HEK293 (cell line): ENCODE results near the gene MAGED2.

ENCODE experiments used
- HOXC10 ChIP-seq: sonication (generic); formaldehyde crosslinking; IDR thresholded peaks from 2 replicates; pipeline ENCODE4 v1.8.1; 2023; ENCODE audit warnings: mild to moderate bottlenecking, missing genetic modification reagents
- SALL2 ChIP-seq: fragments of 450-650 bp; formaldehyde crosslinking; IDR thresholded peaks from 2 replicates; pipeline ENCODE4 v1.5.0; 2017; ENCODE audit warnings: missing biosample characterization, mild to moderate bottlenecking, missing genetic modification characterization, borderline replicate concordance
- SP3 ChIP-seq: fragments of 450-650 bp; formaldehyde crosslinking; IDR thresholded peaks from 2 replicates; pipeline ENCODE4 v1.5.1; 2016; ENCODE audit warnings: missing biosample characterization, missing genetic modification characterization
- ZBTB17 ChIP-seq: fragments of 450-650 bp; formaldehyde crosslinking; IDR thresholded peaks from 2 replicates; pipeline ENCODE4 v1.5.1; 2016; ENCODE audit warnings: missing biosample characterization, missing genetic modification characterization
- ZBTB8A ChIP-seq: fragments of 450-650 bp; formaldehyde crosslinking; IDR thresholded peaks from 2 replicates; pipeline ENCODE4 v1.5.1; 2016; ENCODE audit warnings: missing biosample characterization, missing genetic modification characterization
- ZNF10 ChIP-seq: fragments of 450-650 bp; formaldehyde crosslinking; IDR thresholded peaks from 2 replicates; pipeline ENCODE4 v1.5.1; 2017; ENCODE audit warnings: missing biosample characterization, missing genetic modification characterization
- ZNF121 ChIP-seq: fragments of 450-650 bp; formaldehyde crosslinking; IDR thresholded peaks from 2 replicates; pipeline ENCODE4 v1.5.1; 2016; ENCODE audit warnings: missing biosample characterization, missing genetic modification characterization
- ZNF146 ChIP-seq: fragments of 450-650 bp; formaldehyde crosslinking; IDR thresholded peaks from 2 replicates; pipeline ENCODE4 v1.5.1; 2016; ENCODE audit warnings: missing biosample characterization, missing genetic modification characterization
- ZNF155 ChIP-seq: fragments of 450-650 bp; formaldehyde crosslinking; IDR thresholded peaks from 2 replicates; pipeline ENCODE4 v1.5.1; 2016; ENCODE audit warnings: missing biosample characterization, missing genetic modification characterization
- ZNF174 ChIP-seq: fragments of 450-650 bp; formaldehyde crosslinking; IDR thresholded peaks from 2 replicates; pipeline ENCODE4 v1.5.0; 2017; ENCODE audit warnings: missing biosample characterization, mild to moderate bottlenecking, missing genetic modification characterization
- ZNF366 ChIP-seq: fragments of 450-650 bp; formaldehyde crosslinking; conservative IDR thresholded peaks from 2 replicates; pipeline ENCODE4 v1.5.1; 2016; ENCODE audit warnings: missing biosample characterization, missing genetic modification characterization
- ZNF555 ChIP-seq: fragments of 450-650 bp; formaldehyde crosslinking; conservative IDR thresholded peaks from 2 replicates; pipeline ENCODE4 v1.5.1; 2017; ENCODE audit warnings: missing biosample characterization, mild to moderate bottlenecking, missing genetic modification characterization, inconsistent platforms
- ZNF610 ChIP-seq: fragments of 450-650 bp; formaldehyde crosslinking; IDR thresholded peaks from 2 replicates; pipeline ENCODE4 v1.5.1; 2016; ENCODE audit warnings: missing biosample characterization, missing genetic modification characterization, borderline replicate concordance
- ZNF623 ChIP-seq: fragments of 450-650 bp; formaldehyde crosslinking; IDR thresholded peaks from 2 replicates; pipeline ENCODE4 v1.5.1; 2016; ENCODE audit warnings: missing biosample characterization, missing genetic modification characterization
- ZNF626 ChIP-seq: fragments of 450-650 bp; sonication (Bioruptor Pico); formaldehyde crosslinking; IDR thresholded peaks from 2 replicates; pipeline ENCODE4 v1.5.1; 2018; ENCODE audit warnings: missing biosample characterization, missing genetic modification characterization, inconsistent platforms
- ZNF629 ChIP-seq: fragments of 450-650 bp; formaldehyde crosslinking; IDR thresholded peaks from 2 replicates; pipeline ENCODE4 v1.5.1; 2017; ENCODE audit warnings: missing biosample characterization, missing genetic modification characterization
- ZNF660 ChIP-seq: fragments of 450-650 bp; IDR thresholded peaks from 2 replicates; pipeline ENCODE4 v1.5.1; 2018; ENCODE audit warnings: missing biosample characterization, mild to moderate bottlenecking, missing genetic modification characterization
- ZNF701 ChIP-seq: fragments of 450-650 bp; formaldehyde crosslinking; IDR thresholded peaks from 2 replicates; pipeline ENCODE4 v1.5.1; 2016; ENCODE audit warnings: missing biosample characterization, missing genetic modification characterization
- ZNF830 ChIP-seq: fragments of 450-650 bp; IDR thresholded peaks from 2 replicates; pipeline ENCODE4 v1.5.0; 2018; ENCODE audit warnings: missing biosample characterization, missing genetic modification characterization, low read depth, mild to moderate bottlenecking, moderate library complexity
- ZNF837 ChIP-seq: fragments of 450-650 bp; formaldehyde crosslinking; IDR thresholded peaks from 2 replicates; pipeline ENCODE4 v1.5.1; 2016; ENCODE audit warnings: missing biosample characterization, missing genetic modification characterization
- TF ChIP-seq, protein P1 (sequence below): fragments of 450-650 bp; formaldehyde crosslinking; optimal IDR thresholded peaks from 2 replicates; pipeline ENCODE3; 2016; ENCODE audit warnings: missing biosample characterization, mild to moderate bottlenecking, missing genetic modification characterization
- TF ChIP-seq, protein P2 (sequence below): fragments of 450-650 bp; formaldehyde crosslinking; IDR thresholded peaks from 2 replicates; pipeline ENCODE4 v1.5.1; 2016; ENCODE audit warnings: missing biosample characterization, missing genetic modification characterization
- TF ChIP-seq, protein P3 (sequence below): IDR thresholded peaks from 2 replicates; pipeline ENCODE4 v1.6.1; 2011; ENCODE audit warnings: mild to moderate bottlenecking, low read depth, low read length, borderline replicate concordance
- TF ChIP-seq, protein P4 (sequence below): fragments of 450-650 bp; formaldehyde crosslinking; IDR thresholded peaks from 2 replicates; pipeline ENCODE4 v1.5.1; 2016; ENCODE audit warnings: missing biosample characterization, missing genetic modification characterization
- TF ChIP-seq, protein P5 (sequence below): fragments of 450-650 bp; IDR thresholded peaks from 2 replicates; pipeline ENCODE4 v1.5.1; 2018; ENCODE audit warnings: missing biosample characterization, mild to moderate bottlenecking, missing genetic modification characterization
- TF ChIP-seq, protein P6 (sequence below): fragments of 450-650 bp; formaldehyde crosslinking; IDR thresholded peaks from 2 replicates; pipeline ENCODE4 v1.5.0; 2017; ENCODE audit warnings: missing biosample characterization, missing genetic modification characterization, borderline replicate concordance
- TF ChIP-seq, protein P7 (sequence below): fragments of 450-650 bp; formaldehyde crosslinking; IDR thresholded peaks from 2 replicates; pipeline ENCODE4 v1.5.1; 2016; ENCODE audit warnings: missing biosample characterization, missing genetic modification characterization

The MAGED2 gene

DNA sequence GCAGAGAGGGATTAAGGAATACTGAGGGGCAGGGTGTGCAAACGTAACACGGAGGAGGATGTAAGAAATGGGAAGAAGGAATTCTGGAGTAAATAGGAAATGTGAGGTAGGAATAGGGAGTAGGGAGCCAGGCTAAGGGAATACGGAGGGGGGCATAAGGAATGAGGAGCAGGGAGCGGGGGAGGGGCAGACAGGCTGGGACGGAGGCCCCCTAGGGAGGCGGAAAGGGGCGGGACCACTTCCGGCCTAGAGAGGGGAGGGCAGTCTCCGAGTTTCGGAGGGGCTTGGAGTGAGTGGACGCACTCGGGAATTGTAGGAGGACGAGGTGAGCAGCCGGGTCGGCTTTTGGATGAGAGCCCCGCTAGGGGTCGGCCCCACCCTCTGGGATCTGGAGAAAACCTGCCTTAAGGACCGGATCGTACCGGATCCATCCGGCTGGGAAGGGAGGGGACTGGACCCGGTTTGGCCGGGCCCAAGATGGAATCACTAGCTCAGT, 612 bp downstream of the MAGED2 start (continued):
- TF ChIP-seq, protein P1, sequence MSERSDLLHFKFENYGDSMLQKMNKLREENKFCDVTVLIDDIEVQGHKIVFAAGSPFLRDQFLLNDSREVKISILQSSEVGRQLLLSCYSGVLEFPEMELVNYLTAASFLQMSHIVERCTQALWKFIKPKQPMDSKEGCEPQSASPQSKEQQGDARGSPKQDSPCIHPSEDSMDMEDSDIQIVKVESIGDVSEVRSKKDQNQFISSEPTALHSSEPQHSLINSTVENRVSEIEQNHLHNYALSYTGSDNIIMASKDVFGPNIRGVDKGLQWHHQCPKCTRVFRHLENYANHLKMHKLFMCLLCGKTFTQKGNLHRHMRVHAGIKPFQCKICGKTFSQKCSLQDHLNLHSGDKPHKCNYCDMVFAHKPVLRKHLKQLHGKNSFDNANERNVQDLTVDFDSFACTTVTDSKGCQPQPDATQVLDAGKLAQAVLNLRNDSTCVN (tag by site-specific recombination), result peak; percentile 13
- TF ChIP-seq SP3 (tag by site-specific recombination) (no peak), ZNF830 (tag by site-specific recombination) (no peak), ZNF660 (tag by site-specific recombination) (no peak), ZNF174 (tag by site-specific recombination) (no peak), ZNF366 (peak; percentile 58; the same call in 1 of the 2 replicates), ZNF610 (tag by site-specific recombination) (0 out of 2 replicates have a peak, but pooled peaks have one; percentile 8), ZNF155 (no peak), ZBTB17 (tag by site-specific recombination) (peak; percentile 97), ZNF121 (tag by site-specific recombination) (no peak), ZNF146 (tag by site-specific recombination) (no peak), ZNF623 (tag by site-specific recombination) (no peak), ZNF626 (tag by site-specific recombination) (no peak), ZNF555 (tag by site-specific recombination) (no peak), ZNF837 (tag by site-specific recombination) (no peak), ZNF629 (peak; percentile 48), SALL2 (no peak), HOXC10 (CRISPR knock-in tag) (no peak), ZNF10 (tag by site-specific recombination) (no peak), ZBTB8A (tag by site-specific recombination) (no peak; the same call in none of the 2 replicates), ZNF701 (tag by site-specific recombination) (no peak)
- TF ChIP-seq, protein P2, sequence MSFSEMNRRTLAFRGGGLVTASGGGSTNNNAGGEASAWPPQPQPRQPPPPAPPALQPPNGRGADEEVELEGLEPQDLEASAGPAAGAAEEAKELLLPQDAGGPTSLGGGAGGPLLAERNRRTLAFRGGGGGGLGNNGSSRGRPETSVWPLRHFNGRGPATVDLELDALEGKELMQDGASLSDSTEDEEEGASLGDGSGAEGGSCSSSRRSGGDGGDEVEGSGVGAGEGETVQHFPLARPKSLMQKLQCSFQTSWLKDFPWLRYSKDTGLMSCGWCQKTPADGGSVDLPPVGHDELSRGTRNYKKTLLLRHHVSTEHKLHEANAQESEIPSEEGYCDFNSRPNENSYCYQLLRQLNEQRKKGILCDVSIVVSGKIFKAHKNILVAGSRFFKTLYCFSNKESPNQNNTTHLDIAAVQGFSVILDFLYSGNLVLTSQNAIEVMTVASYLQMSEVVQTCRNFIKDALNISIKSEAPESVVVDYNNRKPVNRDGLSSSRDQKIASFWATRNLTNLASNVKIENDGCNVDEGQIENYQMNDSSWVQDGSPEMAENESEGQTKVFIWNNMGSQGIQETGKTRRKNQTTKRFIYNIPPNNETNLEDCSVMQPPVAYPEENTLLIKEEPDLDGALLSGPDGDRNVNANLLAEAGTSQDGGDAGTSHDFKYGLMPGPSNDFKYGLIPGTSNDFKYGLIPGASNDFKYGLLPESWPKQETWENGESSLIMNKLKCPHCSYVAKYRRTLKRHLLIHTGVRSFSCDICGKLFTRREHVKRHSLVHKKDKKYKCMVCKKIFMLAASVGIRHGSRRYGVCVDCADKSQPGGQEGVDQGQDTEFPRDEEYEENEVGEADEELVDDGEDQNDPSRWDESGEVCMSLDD, result peak; percentile 69; the same call in 1 of the 2 replicates
- TF ChIP-seq, protein P3, sequence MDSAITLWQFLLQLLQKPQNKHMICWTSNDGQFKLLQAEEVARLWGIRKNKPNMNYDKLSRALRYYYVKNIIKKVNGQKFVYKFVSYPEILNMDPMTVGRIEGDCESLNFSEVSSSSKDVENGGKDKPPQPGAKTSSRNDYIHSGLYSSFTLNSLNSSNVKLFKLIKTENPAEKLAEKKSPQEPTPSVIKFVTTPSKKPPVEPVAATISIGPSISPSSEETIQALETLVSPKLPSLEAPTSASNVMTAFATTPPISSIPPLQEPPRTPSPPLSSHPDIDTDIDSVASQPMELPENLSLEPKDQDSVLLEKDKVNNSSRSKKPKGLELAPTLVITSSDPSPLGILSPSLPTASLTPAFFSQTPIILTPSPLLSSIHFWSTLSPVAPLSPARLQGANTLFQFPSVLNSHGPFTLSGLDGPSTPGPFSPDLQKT, result no peak
- TF ChIP-seq, protein P4, sequence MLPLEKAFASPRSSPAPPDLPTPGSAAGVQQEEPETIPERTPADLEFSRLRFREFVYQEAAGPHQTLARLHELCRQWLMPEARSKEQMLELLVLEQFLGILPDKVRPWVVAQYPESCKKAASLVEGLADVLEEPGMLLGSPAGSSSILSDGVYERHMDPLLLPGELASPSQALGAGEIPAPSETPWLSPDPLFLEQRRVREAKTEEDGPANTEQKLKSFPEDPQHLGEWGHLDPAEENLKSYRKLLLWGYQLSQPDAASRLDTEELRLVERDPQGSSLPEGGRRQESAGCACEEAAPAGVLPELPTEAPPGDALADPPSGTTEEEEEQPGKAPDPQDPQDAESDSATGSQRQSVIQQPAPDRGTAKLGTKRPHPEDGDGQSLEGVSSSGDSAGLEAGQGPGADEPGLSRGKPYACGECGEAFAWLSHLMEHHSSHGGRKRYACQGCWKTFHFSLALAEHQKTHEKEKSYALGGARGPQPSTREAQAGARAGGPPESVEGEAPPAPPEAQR (tag by site-specific recombination), result no peak
- TF ChIP-seq, protein P5, sequence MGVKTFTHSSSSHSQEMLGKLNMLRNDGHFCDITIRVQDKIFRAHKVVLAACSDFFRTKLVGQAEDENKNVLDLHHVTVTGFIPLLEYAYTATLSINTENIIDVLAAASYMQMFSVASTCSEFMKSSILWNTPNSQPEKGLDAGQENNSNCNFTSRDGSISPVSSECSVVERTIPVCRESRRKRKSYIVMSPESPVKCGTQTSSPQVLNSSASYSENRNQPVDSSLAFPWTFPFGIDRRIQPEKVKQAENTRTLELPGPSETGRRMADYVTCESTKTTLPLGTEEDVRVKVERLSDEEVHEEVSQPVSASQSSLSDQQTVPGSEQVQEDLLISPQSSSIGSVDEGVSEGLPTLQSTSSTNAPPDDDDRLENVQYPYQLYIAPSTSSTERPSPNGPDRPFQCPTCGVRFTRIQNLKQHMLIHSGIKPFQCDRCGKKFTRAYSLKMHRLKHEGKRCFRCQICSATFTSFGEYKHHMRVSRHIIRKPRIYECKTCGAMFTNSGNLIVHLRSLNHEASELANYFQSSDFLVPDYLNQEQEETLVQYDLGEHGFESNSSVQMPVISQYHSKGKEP (tag by site-specific recombination), result no peak
- TF ChIP-seq, protein P6, sequence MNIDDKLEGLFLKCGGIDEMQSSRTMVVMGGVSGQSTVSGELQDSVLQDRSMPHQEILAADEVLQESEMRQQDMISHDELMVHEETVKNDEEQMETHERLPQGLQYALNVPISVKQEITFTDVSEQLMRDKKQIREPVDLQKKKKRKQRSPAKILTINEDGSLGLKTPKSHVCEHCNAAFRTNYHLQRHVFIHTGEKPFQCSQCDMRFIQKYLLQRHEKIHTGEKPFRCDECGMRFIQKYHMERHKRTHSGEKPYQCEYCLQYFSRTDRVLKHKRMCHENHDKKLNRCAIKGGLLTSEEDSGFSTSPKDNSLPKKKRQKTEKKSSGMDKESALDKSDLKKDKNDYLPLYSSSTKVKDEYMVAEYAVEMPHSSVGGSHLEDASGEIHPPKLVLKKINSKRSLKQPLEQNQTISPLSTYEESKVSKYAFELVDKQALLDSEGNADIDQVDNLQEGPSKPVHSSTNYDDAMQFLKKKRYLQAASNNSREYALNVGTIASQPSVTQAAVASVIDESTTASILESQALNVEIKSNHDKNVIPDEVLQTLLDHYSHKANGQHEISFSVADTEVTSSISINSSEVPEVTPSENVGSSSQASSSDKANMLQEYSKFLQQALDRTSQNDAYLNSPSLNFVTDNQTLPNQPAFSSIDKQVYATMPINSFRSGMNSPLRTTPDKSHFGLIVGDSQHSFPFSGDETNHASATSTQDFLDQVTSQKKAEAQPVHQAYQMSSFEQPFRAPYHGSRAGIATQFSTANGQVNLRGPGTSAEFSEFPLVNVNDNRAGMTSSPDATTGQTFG, result no peak
- TF ChIP-seq, protein P7, sequence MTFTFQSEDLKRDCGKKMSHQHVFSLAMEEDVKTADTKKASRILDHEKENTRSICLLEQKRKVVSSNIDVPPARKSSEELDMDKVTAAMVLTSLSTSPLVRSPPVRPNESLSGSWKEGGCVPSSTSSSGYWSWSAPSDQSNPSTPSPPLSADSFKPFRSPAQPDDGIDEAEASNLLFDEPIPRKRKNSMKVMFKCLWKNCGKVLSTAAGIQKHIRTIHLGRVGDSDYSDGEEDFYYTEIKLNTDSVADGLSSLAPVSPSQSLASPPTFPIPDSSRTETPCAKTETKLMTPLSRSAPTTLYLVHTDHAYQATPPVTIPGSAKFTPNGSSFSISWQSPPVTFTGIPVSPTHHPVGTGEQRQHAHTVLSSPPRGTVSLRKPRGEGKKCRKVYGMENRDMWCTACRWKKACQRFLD (tag by site-specific recombination), result no peak
